HFF-Myc (cell line): ENCODE results near the gene CHCHD6.
"Not testable (repeated sequence)": the region's sequence is repeated elsewhere in the genome, so short reads cannot be mapped to it uniquely, and the experiment has no call there.

Experiments used
- DNase-seq: peaks from one replicate; pipeline ENCODE4 v3.0.0-alpha.2; 2011; ENCODE audit warnings: low read depth; ENCODE audit errors: extremely low read depth
- H3K4me3 ChIP-seq: replicated peaks from 2 replicates; pipeline ENCODE4 v1.5.1; 2011; ENCODE audit warnings: low read depth, mild to moderate bottlenecking, control low read depth, low read length
- CTCF ChIP-seq: IDR thresholded peaks from 2 replicates; pipeline ENCODE4 v1.5.1; 2012; ENCODE audit warnings: mild to moderate bottlenecking, low read depth, low read length, control low read depth; ENCODE audit errors: missing control alignments

The CHCHD6 gene

DNA sequence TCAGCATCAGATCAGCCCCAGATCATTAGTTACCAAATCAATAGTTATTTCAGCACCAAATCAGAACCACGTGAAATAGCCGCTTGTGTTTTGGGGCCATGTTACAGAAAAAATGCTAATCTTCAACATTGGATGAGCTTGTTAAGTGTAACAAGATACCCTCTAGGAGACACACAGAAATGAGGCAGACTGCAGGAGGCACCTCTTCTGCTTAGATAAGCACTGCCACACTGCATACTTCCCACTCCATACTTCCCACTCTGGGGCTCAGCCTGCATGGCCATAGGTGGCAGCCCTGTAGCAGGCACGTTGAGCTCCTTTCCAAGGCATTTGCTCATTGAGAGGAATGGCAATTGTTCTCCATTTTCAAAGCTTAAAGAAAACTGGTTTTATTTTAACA lies 73.3 kb downstream of the CHCHD6 start:
- TF ChIP-seq CTCF, result no peak
- DNase-seq, result no peak

GRCh38 chr3:126780666-126781065 lies 76.6 kb downstream of the CHCHD6 start:
- no peak for DNase-seq
- H3K4me3 ChIP-seq, result no peak overlapping the region
- TF ChIP-seq CTCF, result no peak

More for the DNA sequence above, 73.3 kb downstream of the CHCHD6 start:
- H3K4me3 ChIP-seq, result no peak overlapping the region

DNA sequence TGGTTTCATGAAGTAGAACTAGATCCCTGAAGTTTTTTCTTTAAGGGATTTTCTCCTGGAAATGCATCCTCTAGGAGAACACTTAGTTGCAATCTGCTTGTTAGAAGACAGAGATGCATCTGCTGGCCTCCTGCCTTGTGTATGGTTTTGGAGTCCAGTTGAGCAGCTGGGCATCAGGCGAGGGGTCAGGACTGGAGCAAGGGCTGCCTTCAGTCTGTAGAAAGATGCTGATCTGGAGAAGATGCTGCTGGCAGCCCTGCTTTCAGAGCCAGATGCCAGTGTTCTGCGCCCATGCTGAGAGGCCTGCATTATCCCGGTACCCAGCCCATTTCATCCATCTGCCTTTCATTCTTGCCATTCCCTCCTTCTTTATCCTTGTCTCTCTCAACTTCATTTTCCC lies 77.4 kb downstream of the CHCHD6 start:
- no peak overlapping the region for H3K4me3 ChIP-seq
- no peak for TF ChIP-seq CTCF
- DNase-seq, result no peak

- peak overlapping the region; percentile 5; the same call in 1 of the 2 replicates for H3K4me3 ChIP-seq
- peak; percentile 72 for DNase-seq
Observed at GRCh38 chr3:126781889-126782491, 78.0 kb downstream of the CHCHD6 start.

DNA sequence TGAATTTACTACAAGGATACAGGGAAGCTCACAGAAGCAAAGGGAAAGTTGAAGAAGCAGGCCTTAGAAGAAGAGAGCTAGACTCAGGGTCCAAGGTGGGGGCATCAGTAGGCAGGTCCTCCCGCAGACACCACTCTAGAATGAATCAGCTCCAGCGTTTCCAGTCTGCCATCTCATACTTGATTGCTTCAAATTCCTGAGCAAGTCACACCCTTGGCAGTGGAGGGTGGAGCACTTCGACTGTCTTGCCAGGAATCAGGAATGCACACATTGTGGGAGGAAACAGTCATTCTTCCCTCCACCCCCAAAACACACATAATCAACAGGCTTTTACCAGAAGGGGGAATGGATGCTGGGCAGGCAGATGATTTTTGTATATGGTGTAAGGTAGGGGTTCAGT lies 78.5 kb downstream of the CHCHD6 start:
- no peak for TF ChIP-seq CTCF
- no peak overlapping the region for H3K4me3 ChIP-seq
- DNase-seq, result peak; percentile 70

More at GRCh38 chr3:126781889-126782491, 78.0 kb downstream of the CHCHD6 start:
- no peak for TF ChIP-seq CTCF

DNA sequence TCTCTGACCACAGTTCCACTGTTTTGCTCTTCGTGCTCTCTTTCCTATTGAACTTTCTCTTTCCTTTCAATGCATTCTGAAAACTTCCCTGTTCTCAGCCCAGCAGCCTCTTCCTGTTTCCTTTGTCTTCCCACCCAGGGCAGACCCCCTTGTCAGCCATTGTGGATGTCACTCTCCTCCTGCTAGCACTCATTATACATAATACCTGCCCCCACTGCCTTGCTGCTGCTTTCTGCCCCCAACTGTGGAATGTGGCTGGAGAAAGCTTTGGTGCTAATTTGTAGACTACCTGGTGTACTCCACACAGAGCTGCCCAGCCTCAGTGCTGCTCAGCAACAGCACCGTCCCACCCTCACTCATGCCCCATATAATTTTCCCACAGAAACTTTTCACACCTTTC lies 80.2 kb downstream of the CHCHD6 start:
- H3K4me3 ChIP-seq, result no peak overlapping the region
- TF ChIP-seq CTCF, result no peak
- no peak for DNase-seq

- not testable (repeated sequence) for H3K4me3 ChIP-seq, DNase-seq
Observed at GRCh38 chr3:126791320-126791719, 87.3 kb downstream of the CHCHD6 start.
